HG03565 (cell line): Measurements from ENCODE around the gene NRP2.

Source experiments
- ATAC-seq: cut with Tn5 transposase; IDR thresholded peaks from one replicate; pipeline ENCODE4 v1.9.1; 2021; ENCODE audit warnings: mild to moderate bottlenecking, moderate library complexity; ENCODE audit not compliant: unreplicated experiment

Gene NRP2

GRCh38 chr2:205751569-205752031 is 69.3 kb downstream of the NRP2 start:
- ATAC-seq: no peak

GRCh38 chr2:205752296-205752820 is 70.1 kb downstream of the NRP2 start:
- no peak for ATAC-seq

GRCh38 chr2:205752924-205753323 is 70.6 kb downstream of the NRP2 start:
- no peak for ATAC-seq

GRCh38 chr2:205754285-205754923 is 72.1 kb downstream of the NRP2 start:
- no peak for ATAC-seq

GRCh38 chr2:205754924-205755321 is 72.6 kb downstream of the NRP2 start:
- no peak for ATAC-seq

GRCh38 chr2:205755923-205756322 is 73.6 kb downstream of the NRP2 start:
- ATAC-seq: no peak

- no peak for ATAC-seq
Observed at GRCh38 chr2:205757271-205757670, 75.0 kb downstream of the NRP2 start.

GRCh38 chr2:205758051-205758450 is 75.8 kb downstream of the NRP2 start:
- no peak for ATAC-seq

GRCh38 chr2:205758500-205758899 is 76.2 kb downstream of the NRP2 start:
- no peak for ATAC-seq

- ATAC-seq: no peak
Observed at GRCh38 chr2:205759257-205759656, 77.0 kb downstream of the NRP2 start.

GRCh38 chr2:205759732-205760131 is 77.4 kb downstream of the NRP2 start:
- no peak for ATAC-seq

- ATAC-seq: no peak
Observed at GRCh38 chr2:205760157-205760556, 77.9 kb downstream of the NRP2 start.

- no peak for ATAC-seq
Observed at GRCh38 chr2:205761421-205761820, 79.1 kb downstream of the NRP2 start.

- ATAC-seq: no peak
Observed at GRCh38 chr2:205762881-205763280, 80.6 kb downstream of the NRP2 start.

- no peak for ATAC-seq
Observed at GRCh38 chr2:205763708-205764211, 81.5 kb downstream of the NRP2 start.

GRCh38 chr2:205764270-205764746 is 82.0 kb downstream of the NRP2 start:
- no peak for ATAC-seq

- ATAC-seq: no peak
Observed at GRCh38 chr2:205765151-205765550, 82.8 kb downstream of the NRP2 start.

- ATAC-seq: no peak
Observed at GRCh38 chr2:205766779-205767359, 84.6 kb downstream of the NRP2 start.

- ATAC-seq: no peak
Observed at GRCh38 chr2:205767617-205768016, 85.3 kb downstream of the NRP2 start.

- no peak for ATAC-seq
Observed at GRCh38 chr2:205768341-205768740, 86.0 kb downstream of the NRP2 start.

- ATAC-seq: no peak
Observed at GRCh38 chr2:205768815-205769494, 86.7 kb downstream of the NRP2 start.

- no peak for ATAC-seq
Observed at GRCh38 chr2:205769495-205769850, 87.2 kb downstream of the NRP2 start.
